Smooth muscle cell (in vitro differentiated cells): ENCODE data around the gene CAP1. TPM values are rescaled to one million over a fixed set of nuclear protein-coding genes. Genes with fewer than 3 reads are reported as not detected.
"Not testable (repeated sequence)": the region's sequence is repeated elsewhere in the genome, so short reads cannot be mapped to it uniquely, and the experiment has no call there.

ENCODE experiments used
- DNase-seq: peaks from one replicate; lab custom pipeline; 2025; ENCODE audit not compliant: unreplicated experiment; lab: John Stamatoyannopoulos, UW
- H2AFZ ChIP-seq: fragments of 200-600 bp; sonication (generic); 2 replicates; pipeline ENCODE4 v1.6.0; 2016; ENCODE audit warnings: antibody characterized with exemption, low read depth, mild to moderate bottlenecking
- H3F3A ChIP-seq: fragments of 200-600 bp; sonication (generic); 2 replicates; pipeline ENCODE4 v1.6.0; 2017; ENCODE audit warnings: antibody characterized with exemption, low read depth
- H3K27ac ChIP-seq: fragments of 200-600 bp; sonication (generic); 2 replicates; pipeline ENCODE4 v1.5.1; 2016; ENCODE audit warnings: low read depth, mild to moderate bottlenecking
- H3K27me3 ChIP-seq: fragments of 200-600 bp; sonication (generic); 2 replicates; pipeline ENCODE4 v1.6.1; 2016; ENCODE audit warnings: low read depth, mild to moderate bottlenecking
- H3K36me3 ChIP-seq: fragments of 200-600 bp; sonication (generic); 2 replicates; pipeline ENCODE4 v1.5.1; 2016; ENCODE audit warnings: low read depth
- H3K4me1 ChIP-seq: fragments of 200-600 bp; sonication (generic); 2 replicates; pipeline ENCODE4 v1.5.1; 2016; ENCODE audit warnings: low read depth
- H3K4me2 ChIP-seq: fragments of 200-600 bp; sonication (generic); 2 replicates; pipeline ENCODE4 v1.6.0; 2016; ENCODE audit warnings: mild to moderate bottlenecking
- H3K4me3 ChIP-seq: fragments of 200-600 bp; sonication (generic); 2 replicates; pipeline ENCODE4 v1.5.1; 2016; ENCODE audit warnings: mild to moderate bottlenecking
- H3K79me2 ChIP-seq: fragments of 200-600 bp; sonication (generic); 2 replicates; pipeline ENCODE4 v1.6.0; 2016; ENCODE audit warnings: low read depth, mild to moderate bottlenecking
- H3K9ac ChIP-seq: fragments of 200-600 bp; sonication (generic); 2 replicates; pipeline ENCODE4 v1.6.0; 2016; ENCODE audit warnings: low read depth
- H3K9me3 ChIP-seq: fragments of 200-600 bp; sonication (generic); replicated peaks from 2 replicates; pipeline ENCODE4 v1.5.1; 2016; ENCODE audit warnings: low read depth
- H4K20me1 ChIP-seq: fragments of 200-600 bp; sonication (generic); 2 replicates; pipeline ENCODE4 v1.6.0; 2016; ENCODE audit warnings: low read depth
- CTCF ChIP-seq: fragments of 200-600 bp; sonication (generic); IDR thresholded peaks from 2 replicates; pipeline ENCODE4 v1.5.1; 2017; ENCODE audit warnings: borderline replicate concordance, mild to moderate bottlenecking, antibody characterized with exemption; ENCODE audit not compliant: insufficient read depth, poor library complexity, severe bottlenecking
- WGBS: methylation state at CpG from one replicate; pipeline ENCODE4 v1.1.7; 2016; ENCODE audit warnings: low lambda C conversion rate; 5-methylcytosine and 5-hydroxymethylcytosine counted together
- polyA plus RNA-seq: library from polyadenylated mRNA; unstranded; fragments of >200 nt; fragmentation: Nextera tagmentation; extraction: Ambion mirVana; gene quantifications from 2 replicates; pipeline ENCODE4 v1.2.1, GENCODE V29; 2016
- total RNA-seq: library from RNA; depleted of rRNA; stranded (reverse); fragments of >200 nt; gene quantifications from 2 replicates; pipeline ENCODE4 v1.2.3, GENCODE V29; 2014

Gene CAP1
- total and polyA plus RNA-seq, 2 experiments from 2014 or later, result 381 to 390 TPM

DNA sequence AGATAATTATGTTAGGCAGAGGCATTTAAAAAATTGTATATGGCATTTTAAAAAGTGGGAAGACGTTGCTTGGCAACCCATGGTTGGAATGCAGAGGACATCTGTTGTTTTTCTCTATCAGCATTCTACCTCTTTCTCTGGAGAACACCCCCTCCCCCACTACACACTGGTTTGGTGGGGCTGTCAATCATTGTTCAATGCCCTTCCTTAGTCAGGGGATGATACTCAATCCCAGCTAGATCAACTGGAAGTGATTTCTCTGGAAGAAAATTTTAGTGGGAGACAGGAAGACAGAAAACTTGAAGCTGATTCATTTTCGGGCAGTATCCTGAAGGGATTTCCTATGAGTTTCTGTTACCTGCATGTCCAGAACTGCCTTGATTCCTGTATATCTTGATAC, 35.7 kb upstream of the CAP1 start:
- DNase-seq, result no peak
- TF ChIP-seq CTCF, result no peak
- no peaks in the 10 kb centered on the region for H3K36me3 ChIP-seq
- H3K27me3 ChIP-seq, result no peaks in the 10 kb centered on the region
- no peak overlapping the region for H3K4me3 ChIP-seq
- H4K20me1 ChIP-seq, result no peaks in the 10 kb centered on the region
- WGBS, result 81% methylated on average over 2 of the region's 2 CpGs
- no peaks in the 10 kb centered on the region for H3K79me2 ChIP-seq
- peaks cover 5% of the 10 kb centered on the region for H3K4me1 ChIP-seq
- no peaks in the 10 kb centered on the region for H3F3A ChIP-seq
- H2AFZ ChIP-seq, result no peak overlapping the region
- H3K27ac ChIP-seq, result no peak overlapping the region
- no peak overlapping the region for H3K4me2 ChIP-seq
- H3K9me3 ChIP-seq, result no peaks in the 10 kb centered on the region
- H3K9ac ChIP-seq, result no peak overlapping the region

- not testable (repeated sequence) for DNase-seq, H3K9me3 ChIP-seq, H3F3A ChIP-seq, H3K27ac ChIP-seq, H3K9ac ChIP-seq, H3K4me3 ChIP-seq, H3K36me3 ChIP-seq, H4K20me1 ChIP-seq, H3K4me2 ChIP-seq, H3K27me3 ChIP-seq, H3K79me2 ChIP-seq, H3K4me1 ChIP-seq, H2AFZ ChIP-seq
- 84% methylated on average over 3 of the region's 3 CpGs for WGBS
These were observed 33.0 kb upstream of the CAP1 start for GRCh38 chr1:40007481-40008034.

GRCh38 chr1:40011198-40011597, 29.3 kb upstream of the CAP1 start:
- H3K4me2 ChIP-seq, result no peak overlapping the region
- no peak overlapping the region for H3K9ac ChIP-seq
- TF ChIP-seq CTCF, result no peak
- no peaks in the 10 kb centered on the region for H3F3A ChIP-seq
- DNase-seq, result no peak
- no peak overlapping the region for H3K4me3 ChIP-seq
- no peak overlapping the region for H3K27ac ChIP-seq
- H3K36me3 ChIP-seq, result no peaks in the 10 kb centered on the region
- H4K20me1 ChIP-seq, result no peaks in the 10 kb centered on the region
- H3K4me1 ChIP-seq, result no peaks in the 10 kb centered on the region
- no peak overlapping the region for H2AFZ ChIP-seq
- H3K79me2 ChIP-seq, result no peaks in the 10 kb centered on the region
- no peaks in the 10 kb centered on the region for H3K9me3 ChIP-seq
- 90% methylated on average over 3 of the region's 3 CpGs for WGBS
- no peaks in the 10 kb centered on the region for H3K27me3 ChIP-seq

DNA sequence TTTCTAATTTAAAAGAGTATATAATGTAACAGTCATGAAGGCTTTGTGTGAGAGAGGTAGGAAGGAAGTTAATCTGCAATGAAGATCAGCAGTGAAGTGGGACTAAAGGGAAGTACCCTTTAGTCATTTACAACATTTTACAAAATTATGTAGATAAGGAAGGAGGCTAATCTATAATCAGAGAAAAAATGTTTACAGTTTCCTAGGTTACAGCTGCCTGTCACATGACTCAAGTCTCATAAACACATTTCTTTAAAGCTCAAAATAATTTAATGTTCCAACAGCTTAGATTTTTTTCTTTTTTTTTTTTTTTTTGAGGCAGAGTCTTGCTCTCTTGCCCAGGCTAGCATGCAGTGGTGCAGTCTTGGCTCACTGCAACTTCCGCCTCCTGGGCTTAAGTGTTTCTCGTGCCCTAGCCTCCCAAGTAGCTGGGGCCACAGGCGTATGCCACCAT, 26.2 kb upstream of the CAP1 start:
- Histone ChIP-seq H3K9ac (no peak overlapping the region), H3K36me3 (no peaks in the 10 kb centered on the region), H3K27me3 (no peaks in the 10 kb centered on the region), H3K4me1 (no peaks in the 10 kb centered on the region), H3K9me3 (no peaks in the 10 kb centered on the region), H3F3A (no peaks in the 10 kb centered on the region), H3K27ac (peak overlapping the region; percentile 80), H3K4me3 (no peak overlapping the region), H3K79me2 (no peaks in the 10 kb centered on the region), H2AFZ (no peak overlapping the region), H4K20me1 (no peaks in the 10 kb centered on the region), H3K4me2 (no peak overlapping the region)
- 100% methylated on average over 3 of the region's 3 CpGs for WGBS
- TF ChIP-seq CTCF, result no peak
- no peak for DNase-seq
